Psoas muscle (tissue), 8 donors: ENCODE results near the gene DHX29. TPM values are rescaled to one million over a fixed set of nuclear protein-coding genes. Genes with fewer than 3 reads are reported as not detected.

ENCODE experiments used
- ATAC-seq, 4 donors: fragments of 200-7000 bp; cut with Tn5 transposase; one replicate each; pipeline ENCODE4 v1.9.1; 2020; ENCODE audit warnings: moderate library complexity in 3 of 4, mild to moderate bottlenecking in 2 of 4
- DNase-seq, 2 donors: peaks; one replicate each; pipeline ENCODE4 v3.0.0-alpha.2; 2020
- H3K27ac ChIP-seq: fragments of 200-600 bp; one replicate; pipeline ENCODE4 v1.8.0; 2022
- H3K27me3 ChIP-seq, 3 donors: fragments of 200-600 bp in 1 of 3; one replicate each; pipeline versions ENCODE4 v1.6.1 to v1.8.0; 2013 to 2022; ENCODE audit warnings: low read length in 2 of 3, mild to moderate bottlenecking in 2 of 3, moderate library complexity in 1 of 3; ENCODE audit not compliant: insufficient read depth in 3 of 3
- H3K36me3 ChIP-seq, 2 donors: fragments of 200-600 bp in 1 of 2; one replicate each; pipeline versions ENCODE4 v1.6.1 to v1.8.0; 2013 to 2022; ENCODE audit warnings: low read depth in 1 of 2, mild to moderate bottlenecking in 1 of 2, moderate library complexity in 1 of 2; ENCODE audit not compliant: insufficient read depth in 1 of 2
- H3K4me1 ChIP-seq: fragments of 200-600 bp; one replicate; pipeline ENCODE4 v1.8.0; 2022
- H3K4me3 ChIP-seq: fragments of 200-600 bp; one replicate; pipeline ENCODE4 v1.8.0; 2022; ENCODE audit warnings: mild to moderate bottlenecking
- H3K9me3 ChIP-seq: fragments of 200-600 bp; one replicate; pipeline ENCODE4 v1.8.0; 2022
- WGBS, 3 donors: extraction: QIAGEN DNeasy Blood & Tissue Kit; methylation state at CpG; one replicate each; pipeline versions ENCODE4 v1.1.6 to v1.1.7; 2013; 5-methylcytosine and 5-hydroxymethylcytosine counted together
- intact Hi-C, 2 donors: fragments of 100-400 bp; cut with DNase I; formaldehyde crosslinking; loops; one replicate each; pipeline versions ENCODE4 v1.11.0 to v1.14.2; 2022
- polyA plus RNA-seq, 3 donors: library from polyadenylated mRNA; stranded (reverse); fragments of 200-250 nt; gene quantifications; one replicate each; pipeline ENCODE4 v1.2.3, GENCODE V29; 2013
- total RNA-seq, 4 donors: library from RNA; stranded (reverse); fragmentation: NEBNext Ultra II Directional in 2 of 4; extraction: Animal tissue kit (Norgen Biotek cat#: 25700) in 2 of 4; gene quantifications; one replicate each; pipeline versions ENCODE4 v1.2.1 to v1.2.4, GENCODE V29; 2021 to 2023
- TF ChIP-seq, protein P1 (sequence below): fragments of 200-600 bp; IDR thresholded peaks from one replicate; pipeline ENCODE4 v1.8.0; 2022; ENCODE audit warnings: antibody characterized with exemption
- donor health status: healthy with polysubstance abuse.
- donor health status: DM: no; HTN: no; CAD: no; lungs with moderate emphysema.
- donor health status: Bipolar disorder and iron deficiency.
- donor health status: healthy.
- donor health status: DM: yes; HTN: yes; CAD: no.
- donor health status: DM: no; HTN: no; CAD: no.
- donor health status: DM: no; HTN: no; CAD: no.
- donor health status: DM: yes; HTN: yes; CAD: no.

Gene DHX29
- total and polyA plus RNA-seq, 7 donors: 16.1 to 47.7 (median 28.8) TPM

- H3K36me3 ChIP-seq: peaks cover 7 to 96% of the 10 kb centered on the region in 2 donors
- 88 to 94% (median 91%) methylated on average over 3 of the region's 3 CpGs for WGBS, 3 donors
- no peak overlapping the region for H3K27ac ChIP-seq
- no peaks in the 10 kb centered on the region for H3K4me1 ChIP-seq
- DNase-seq (no peak), ATAC-seq (no peak)
- H3K4me3 ChIP-seq: no peak overlapping the region
- H3K9me3 ChIP-seq: no peaks in the 10 kb centered on the region
- TF ChIP-seq, protein P1, sequence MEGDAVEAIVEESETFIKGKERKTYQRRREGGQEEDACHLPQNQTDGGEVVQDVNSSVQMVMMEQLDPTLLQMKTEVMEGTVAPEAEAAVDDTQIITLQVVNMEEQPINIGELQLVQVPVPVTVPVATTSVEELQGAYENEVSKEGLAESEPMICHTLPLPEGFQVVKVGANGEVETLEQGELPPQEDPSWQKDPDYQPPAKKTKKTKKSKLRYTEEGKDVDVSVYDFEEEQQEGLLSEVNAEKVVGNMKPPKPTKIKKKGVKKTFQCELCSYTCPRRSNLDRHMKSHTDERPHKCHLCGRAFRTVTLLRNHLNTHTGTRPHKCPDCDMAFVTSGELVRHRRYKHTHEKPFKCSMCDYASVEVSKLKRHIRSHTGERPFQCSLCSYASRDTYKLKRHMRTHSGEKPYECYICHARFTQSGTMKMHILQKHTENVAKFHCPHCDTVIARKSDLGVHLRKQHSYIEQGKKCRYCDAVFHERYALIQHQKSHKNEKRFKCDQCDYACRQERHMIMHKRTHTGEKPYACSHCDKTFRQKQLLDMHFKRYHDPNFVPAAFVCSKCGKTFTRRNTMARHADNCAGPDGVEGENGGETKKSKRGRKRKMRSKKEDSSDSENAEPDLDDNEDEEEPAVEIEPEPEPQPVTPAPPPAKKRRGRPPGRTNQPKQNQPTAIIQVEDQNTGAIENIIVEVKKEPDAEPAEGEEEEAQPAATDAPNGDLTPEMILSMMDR: no peak
- H3K27me3 ChIP-seq: no peaks in the 10 kb centered on the region
- intact Hi-C loops: loop anchor here in 1 of 2 donors (10.0 kb wide), 1 partner anchor 57 kb away; no protein-coding TSS in a partner anchor
Measured at GRCh38 chr5:55347786-55348185, 40.3 kb upstream of the DHX29 start.

- WGBS, 3 donors: 93 to 100% (median 96%) methylated on average over 4 of the region's 4 CpGs
- TF ChIP-seq, protein P1: no peak
- no peaks in the 10 kb centered on the region for H3K27me3 ChIP-seq
- H3K36me3 ChIP-seq: peaks cover 7 to 97% of the 10 kb centered on the region in 2 donors
- DNase-seq (no peak), ATAC-seq (no peak)
- H3K27ac ChIP-seq: no peak overlapping the region
- H3K4me3 ChIP-seq: no peak overlapping the region
- no peaks in the 10 kb centered on the region for H3K4me1 ChIP-seq
- no peaks in the 10 kb centered on the region for H3K9me3 ChIP-seq
- intact Hi-C loops: loop anchor here in 1 of 2 donors (10.0 kb wide), 1 partner anchor 59 kb away; no protein-coding TSS in a partner anchor
Measured at GRCh38 chr5:55345327-55345726, 37.8 kb upstream of the DHX29 start.

DNA sequence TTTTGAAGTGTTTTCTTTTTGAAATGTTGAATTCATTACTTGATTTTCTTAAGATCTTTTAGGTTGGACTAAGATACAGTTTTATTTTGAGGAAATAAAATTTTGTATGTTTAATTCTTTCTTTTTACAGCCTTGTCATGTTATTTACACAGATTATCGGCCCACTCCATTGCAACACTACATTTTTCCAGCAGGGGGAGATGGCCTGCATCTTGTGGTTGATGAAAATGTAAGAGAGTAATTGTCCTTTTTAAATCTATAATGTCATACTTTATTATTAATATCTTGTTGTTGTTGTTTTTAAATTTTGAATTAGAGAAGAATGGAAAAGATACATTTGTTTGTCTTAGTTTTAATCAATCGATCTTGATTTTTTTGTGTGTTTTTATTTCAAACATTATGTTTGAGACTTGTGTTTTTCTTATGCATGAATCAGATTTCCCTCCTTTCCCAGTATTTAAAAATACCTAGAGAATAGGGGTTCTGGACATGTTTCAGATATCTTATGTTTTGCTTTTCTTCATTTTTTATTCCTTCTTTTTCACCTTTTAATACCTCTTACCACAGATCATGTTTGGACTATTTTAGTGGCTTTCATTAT lies 37.0 kb upstream of the DHX29 start:
- peak in 1 of 2 donors; percentile 31 for DNase-seq
- no peak overlapping the region for H3K4me3 ChIP-seq
- intact Hi-C loops: loop anchor here in 1 of 2 donors (5.0 to 10.0 kb wide), 2 partner anchors 60 to 348 kb away; no protein-coding TSS in a partner anchor
- no peaks in the 10 kb centered on the region for H3K27me3 ChIP-seq
- peak in 2 of 4 donors; percentile 57 to 73 for ATAC-seq
- peaks cover 7 to 89% of the 10 kb centered on the region in 2 donors for H3K36me3 ChIP-seq
- no peaks in the 10 kb centered on the region for H3K9me3 ChIP-seq
- no peaks in the 10 kb centered on the region for H3K4me1 ChIP-seq
- no peak overlapping the region for H3K27ac ChIP-seq
- WGBS, 3 donors: 47 to 48% (median 48%) methylated on average over 2 of the region's 2 CpGs
- TF ChIP-seq, protein P1: peak; percentile 91

DNA sequence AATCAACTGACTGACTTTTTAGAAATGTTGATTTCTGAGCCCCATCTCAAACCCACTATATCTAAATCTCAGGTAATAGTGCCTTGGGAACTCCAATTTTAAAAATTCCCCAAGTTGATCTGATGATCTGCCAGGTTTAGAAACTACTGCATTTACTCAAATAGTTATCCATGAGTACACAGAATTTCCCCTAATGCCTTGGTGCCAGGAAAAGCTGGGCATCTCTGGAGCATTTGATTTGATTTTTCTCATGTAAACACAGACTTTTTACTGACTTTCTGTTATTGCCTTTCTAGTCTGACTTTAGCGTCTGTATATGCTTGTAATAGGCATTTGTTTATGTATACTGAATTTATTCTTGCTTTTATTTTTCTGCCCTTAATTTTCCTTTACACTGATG lies 36.1 kb upstream of the DHX29 start:
- no peak for ATAC-seq
- TF ChIP-seq, protein P1: no peak
- no peaks in the 10 kb centered on the region for H3K27me3 ChIP-seq
- DNase-seq: no peak
- no peaks in the 10 kb centered on the region for H3K9me3 ChIP-seq
- H3K27ac ChIP-seq: no peak overlapping the region
- H3K4me1 ChIP-seq: no peaks in the 10 kb centered on the region
- no peak overlapping the region for H3K4me3 ChIP-seq
- WGBS, 3 donors: 76 to 90% (median 89%) methylated on average over 1 of the region's 1 CpG
- intact Hi-C loops: loop anchor here (2.0 to 10.0 kb wide), 3 partner anchors 61 to 349 kb away; no protein-coding TSS in a partner anchor
- H3K36me3 ChIP-seq: peaks cover 7 to 80% of the 10 kb centered on the region in 2 donors
